HG03439 (cell line): ENCODE data around the gene CDH18.

Experiments
- ATAC-seq: cut with Tn5 transposase; IDR thresholded peaks from one replicate; pipeline ENCODE4 v1.9.1; 2021; ENCODE audit warnings: mild to moderate bottlenecking, moderate library complexity; ENCODE audit not compliant: unreplicated experiment

CDH18 gene

GRCh38 chr5:19497229-19497815 lies 490.7 kb downstream of the CDH18 start:
- ATAC-seq: no peak

DNA sequence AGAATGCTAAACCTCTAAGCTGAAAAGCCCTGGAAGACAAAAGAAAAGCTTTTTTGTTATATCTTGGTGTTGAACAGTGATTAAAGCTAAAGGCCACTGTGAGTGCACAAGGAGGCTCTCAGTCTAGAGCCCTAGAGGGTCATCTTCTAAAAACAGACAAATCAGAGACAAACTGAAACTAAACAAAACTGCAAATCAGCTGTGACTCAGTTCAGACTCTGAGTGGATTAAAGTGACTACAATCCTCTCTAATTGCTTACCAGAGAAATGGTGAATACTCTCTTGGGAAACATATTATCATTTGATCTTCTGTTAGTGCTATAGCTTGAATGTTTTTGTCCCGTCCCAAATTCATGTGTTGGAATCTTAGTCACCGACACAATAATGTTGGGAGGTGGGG lies 491.9 kb downstream of the CDH18 start:
- ATAC-seq: no peak

DNA sequence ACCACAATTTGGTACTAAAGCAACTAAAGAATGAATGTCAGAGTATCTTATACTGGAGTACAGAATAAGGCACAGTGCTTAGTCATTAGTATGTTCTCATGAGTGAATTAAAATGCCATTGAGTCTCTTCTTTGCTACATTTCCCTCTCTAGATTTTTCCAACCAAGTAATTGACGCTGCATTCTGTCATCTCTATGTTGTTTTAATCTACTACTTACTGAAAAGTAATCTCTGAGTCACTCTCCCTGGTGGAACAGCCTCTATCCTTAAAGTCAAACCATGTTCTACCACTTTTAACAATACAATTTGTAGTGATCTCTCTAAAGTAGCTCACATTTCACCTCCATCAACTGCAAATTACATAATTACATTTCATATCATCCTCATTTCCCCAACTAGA lies 495.1 kb downstream of the CDH18 start:
- ATAC-seq: no peak

- no peak for ATAC-seq
Measured at GRCh38 chr5:19488786-19489185, 499.2 kb downstream of the CDH18 start.

GRCh38 chr5:19487480-19487879 lies 500.5 kb downstream of the CDH18 start:
- ATAC-seq: no peak

- no peak for ATAC-seq
Measured at GRCh38 chr5:19479562-19479961, 508.4 kb downstream of the CDH18 start.

- ATAC-seq: no peak
Measured at GRCh38 chr5:19462019-19462418, 526.0 kb downstream of the CDH18 start.

DNA sequence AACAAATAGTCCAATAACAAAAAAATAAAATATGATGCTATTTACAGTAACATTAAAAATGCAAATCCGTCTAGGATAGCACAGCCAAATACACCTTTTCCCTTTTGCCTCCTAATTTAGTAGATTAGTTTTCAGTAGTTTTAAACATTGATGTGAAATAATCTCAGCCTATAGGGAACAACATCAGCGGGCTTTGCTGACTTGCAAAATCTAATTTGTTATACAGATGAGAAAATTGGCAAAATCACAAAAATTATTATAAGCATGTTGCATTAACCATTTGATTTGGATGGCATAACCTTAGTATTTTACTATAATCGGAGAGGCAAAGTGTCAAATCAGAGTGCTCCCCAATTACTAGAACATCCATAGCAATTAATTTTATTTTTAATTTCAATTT lies 563.5 kb downstream of the CDH18 start:
- ATAC-seq: no peak
